ENCODE results near the gene AMIGO2.

Gene AMIGO2

GRCh38 chr12:47100160-47100559 is 20.4 kb upstream of the AMIGO2 start:
- Histone ChIP-seq H3K36me3 (no peaks in the 10 kb centered on the region), H4K20me1 (no peaks in the 10 kb centered on the region), H3K4me2 (no peak overlapping the region), H3K27ac (no peak overlapping the region), H3K9ac (no peak overlapping the region), H3K4me1 (peaks cover 0 to 7% (median 0%) of the 10 kb centered on the region in 10 experiments; a peak in 1 of 20 replicates), H3K4me3 (no peak overlapping the region), H3K9me3 (replicated peaks in 1 of 11) (no peaks in the 10 kb centered on the region), H3K27me3 (no peaks in the 10 kb centered on the region)
- no peak for TF ChIP-seq Cebpa-rat (IDR thresholded peaks at IDR 0.05)

- Histone ChIP-seq H3K36me3 (no peaks in the 10 kb centered on the region), H3K27me3 (no peaks in the 10 kb centered on the region), H3K4me3 (no peak overlapping the region), H4K20me1 (no peaks in the 10 kb centered on the region), H3K4me2 (no peak overlapping the region), H3K9ac (no peak overlapping the region), H3K9me3 (replicated peaks in 1 of 11) (no peaks in the 10 kb centered on the region), H3K27ac (no peak overlapping the region), H3K4me1 (peaks cover 0 to 7% (median 0%) of the 10 kb centered on the region in 10 experiments; a peak in 1 of 20 replicates)
- no peak for TF ChIP-seq Cebpa-rat (IDR thresholded peaks at IDR 0.05)
Measured at GRCh38 chr12:47099610-47100009, 19.9 kb upstream of the AMIGO2 start.

- Histone ChIP-seq H4K20me1 (no peaks in the 10 kb centered on the region), H3K9me3 (replicated peaks in 1 of 11) (no peaks in the 10 kb centered on the region), H3K4me1 (peaks cover 0 to 7% (median 0%) of the 10 kb centered on the region in 10 experiments; a peak in 1 of 20 replicates), H3K27ac (no peak overlapping the region), H3K4me3 (no peak overlapping the region), H3K36me3 (no peaks in the 10 kb centered on the region), H3K4me2 (no peak overlapping the region), H3K27me3 (no peaks in the 10 kb centered on the region), H3K9ac (no peak overlapping the region)
- TF ChIP-seq Cebpa-rat (IDR thresholded peaks at IDR 0.05) = no peak
Measured at GRCh38 chr12:47098099-47098498, 18.3 kb upstream of the AMIGO2 start.

- peaks cover 0 to 7% (median 0%) of the 10 kb centered on the region in 10 experiments; a peak in 1 of 20 replicates for H3K4me1 ChIP-seq
- no peak for TF ChIP-seq Cebpa-rat (IDR thresholded peaks at IDR 0.05)
Measured at GRCh38 chr12:47097276-47097896, 17.6 kb upstream of the AMIGO2 start.

GRCh38 chr12:47095446-47096236 is 15.9 kb upstream of the AMIGO2 start:
- no peak overlapping the region for H3K4me3 ChIP-seq
- peaks cover 0 to 7% (median 0%) of the 10 kb centered on the region in 10 experiments; a peak in 1 of 20 replicates for H3K4me1 ChIP-seq
- peaks cover 0 to 6% (median 0%) of the 10 kb centered on the region in 11 experiments; a peak in 1 of 22 replicates for H3K9me3 ChIP-seq (replicated peaks in 1 of 11)
- H3K9ac ChIP-seq = no peak overlapping the region
- no peak overlapping the region for H3K4me2 ChIP-seq
- no peaks in the 10 kb centered on the region for H3K27me3 ChIP-seq
- no peaks in the 10 kb centered on the region for H3K36me3 ChIP-seq
- H3K27ac ChIP-seq = no peak overlapping the region
- TF ChIP-seq Cebpa-rat (IDR thresholded peaks at IDR 0.05) = no peak
- H4K20me1 ChIP-seq = no peaks in the 10 kb centered on the region

More at GRCh38 chr12:47097276-47097896, 17.6 kb upstream of the AMIGO2 start:
- Histone ChIP-seq H3K9me3 (replicated peaks in 1 of 11) (no peaks in the 10 kb centered on the region), H3K4me2 (no peak overlapping the region), H3K27me3 (no peaks in the 10 kb centered on the region), H4K20me1 (no peaks in the 10 kb centered on the region), H3K9ac (no peak overlapping the region), H3K4me3 (no peak overlapping the region), H3K27ac (no peak overlapping the region), H3K36me3 (no peaks in the 10 kb centered on the region)

- no peak for TF ChIP-seq Cebpa-rat (IDR thresholded peaks at IDR 0.05)
- Histone ChIP-seq H3K9me3 (replicated peaks in 1 of 11) (peaks cover 0 to 13% (median 0%) of the 10 kb centered on the region in 11 experiments; a peak in 2 of 22 replicates), H3K4me2 (no peak overlapping the region), H3K36me3 (no peaks in the 10 kb centered on the region), H3K4me1 (peaks cover 0 to 7% (median 0%) of the 10 kb centered on the region in 10 experiments; a peak in 1 of 20 replicates), H4K20me1 (no peaks in the 10 kb centered on the region), H3K27ac (no peak overlapping the region), H3K9ac (no peak overlapping the region), H3K4me3 (no peak overlapping the region), H3K27me3 (no peaks in the 10 kb centered on the region)
Measured at GRCh38 chr12:47094804-47095203, 15.0 kb upstream of the AMIGO2 start.

GRCh38 chr12:47091009-47091408 is 11.2 kb upstream of the AMIGO2 start:
- no peaks in the 10 kb centered on the region for H3K36me3 ChIP-seq
- no peak overlapping the region for H3K4me3 ChIP-seq
- no peak for TF ChIP-seq Cebpa-rat (IDR thresholded peaks at IDR 0.05)
- no peaks in the 10 kb centered on the region for H3K27me3 ChIP-seq
- no peaks in the 10 kb centered on the region for H4K20me1 ChIP-seq
- H3K9ac ChIP-seq = no peak overlapping the region
- peaks cover 0 to 9% (median under 1%) of the 10 kb centered on the region in 10 experiments; a peak in 10 of 20 replicates for H3K4me1 ChIP-seq
- H3K27ac ChIP-seq = no peak overlapping the region
- H3K9me3 ChIP-seq (replicated peaks in 1 of 11) = peaks cover 0 to 16% (median 0%) of the 10 kb centered on the region in 11 experiments; a peak in 2 of 22 replicates
- no peak overlapping the region for H3K4me2 ChIP-seq

GRCh38 chr12:47088021-47088944 is 8.5 kb upstream of the AMIGO2 start:
- Histone ChIP-seq H3K4me1 (peaks cover 0 to 28% (median 7%) of the 10 kb centered on the region in 10 experiments; a peak in 10 of 20 replicates), H3K4me3 (no peak overlapping the region), H3K27ac (no peak overlapping the region), H3K9ac (no peak overlapping the region), H3K27me3 (0 out of 22 replicates have a peak, but pooled peaks cover 0 to under 1% (median 0%) of the 10 kb centered on the region in 11 experiments), H4K20me1 (no peaks in the 10 kb centered on the region), H3K36me3 (no peaks in the 10 kb centered on the region), H3K9me3 (replicated peaks in 1 of 11) (peaks cover 0 to 16% (median 0%) of the 10 kb centered on the region in 11 experiments; a peak in 2 of 22 replicates), H3K4me2 (no peak overlapping the region)
- TF ChIP-seq Cebpa-rat (IDR thresholded peaks at IDR 0.05) = no peak

Measured in BLaER1 treated with 17β-estradiol and CSF1 and Interleukin-3, amounts not matched to agents 10 nM and 100 nM (cell line).